Mammary epithelial cell (primary cell): Measurements from ENCODE around the gene ZP1.

ENCODE experiments used
- EZH2 ChIP-seq: IDR thresholded peaks from 2 replicates; pipeline ENCODE4 v1.6.1; 2012; ENCODE audit warnings: low read length, inconsistent platforms, borderline replicate concordance
- TF ChIP-seq, protein P1 (sequence below), 2 donors: IDR thresholded peaks in 1 of 2; conservative IDR thresholded peaks in 1 of 2; 2 replicates each; pipeline ENCODE4 v1.5.1; 2011 to 2012; ENCODE audit warnings: inconsistent platforms in 2 of 2, low read length in 2 of 2, mild to moderate bottlenecking in 2 of 2, control low read depth in 1 of 2, low read depth in 1 of 2; ENCODE audit not compliant: insufficient read depth in 1 of 2; ENCODE audit errors: extremely low read depth in 1 of 2

- TF ChIP-seq EZH2, result no peak
- TF ChIP-seq, protein P1, sequence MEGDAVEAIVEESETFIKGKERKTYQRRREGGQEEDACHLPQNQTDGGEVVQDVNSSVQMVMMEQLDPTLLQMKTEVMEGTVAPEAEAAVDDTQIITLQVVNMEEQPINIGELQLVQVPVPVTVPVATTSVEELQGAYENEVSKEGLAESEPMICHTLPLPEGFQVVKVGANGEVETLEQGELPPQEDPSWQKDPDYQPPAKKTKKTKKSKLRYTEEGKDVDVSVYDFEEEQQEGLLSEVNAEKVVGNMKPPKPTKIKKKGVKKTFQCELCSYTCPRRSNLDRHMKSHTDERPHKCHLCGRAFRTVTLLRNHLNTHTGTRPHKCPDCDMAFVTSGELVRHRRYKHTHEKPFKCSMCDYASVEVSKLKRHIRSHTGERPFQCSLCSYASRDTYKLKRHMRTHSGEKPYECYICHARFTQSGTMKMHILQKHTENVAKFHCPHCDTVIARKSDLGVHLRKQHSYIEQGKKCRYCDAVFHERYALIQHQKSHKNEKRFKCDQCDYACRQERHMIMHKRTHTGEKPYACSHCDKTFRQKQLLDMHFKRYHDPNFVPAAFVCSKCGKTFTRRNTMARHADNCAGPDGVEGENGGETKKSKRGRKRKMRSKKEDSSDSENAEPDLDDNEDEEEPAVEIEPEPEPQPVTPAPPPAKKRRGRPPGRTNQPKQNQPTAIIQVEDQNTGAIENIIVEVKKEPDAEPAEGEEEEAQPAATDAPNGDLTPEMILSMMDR (conservative IDR thresholded peaks at IDR 0.05 in 1 of 2, IDR thresholded peaks at IDR 0.05 in 1 of 2; ENCODE audit: extremely low read depth in 1 of 2, insufficient read depth in 1 of 2, low read depth in 1 of 2, low read length in 2 of 2), result no peak
These were observed 8.4 kb upstream of the ZP1 start for GRCh38 chr11:60858731-60859464.
